ENCODE data around the gene ARRDC4.

The ARRDC4 gene

GRCh38 chr15:98000249-98001203 is 40.0 kb downstream of the ARRDC4 start:
- no peak for DNase-seq

GRCh38 chr15:98001663-98002194 is 41.2 kb downstream of the ARRDC4 start:
- DNase-seq: no peak

- DNase-seq: no peak
Observed at GRCh38 chr15:98002419-98002818, 41.9 kb downstream of the ARRDC4 start.

GRCh38 chr15:98002866-98003265 is 42.4 kb downstream of the ARRDC4 start:
- no peak for DNase-seq

- no peak for DNase-seq
Observed at GRCh38 chr15:98003518-98003917, 43.0 kb downstream of the ARRDC4 start.

- no peak for DNase-seq
Observed at GRCh38 chr15:98003996-98004395, 43.5 kb downstream of the ARRDC4 start.

- no peak for DNase-seq
Observed at GRCh38 chr15:98005659-98006058, 45.2 kb downstream of the ARRDC4 start.

- DNase-seq: no peak
Observed at GRCh38 chr15:98009169-98009568, 48.7 kb downstream of the ARRDC4 start.

- no peak for DNase-seq
Observed at GRCh38 chr15:98009971-98010370, 49.5 kb downstream of the ARRDC4 start.

- DNase-seq: no peak
Observed at GRCh38 chr15:98012354-98012753, 51.9 kb downstream of the ARRDC4 start.

GRCh38 chr15:98013631-98014030 is 53.1 kb downstream of the ARRDC4 start:
- no peak for DNase-seq

- DNase-seq: no peak
Observed at GRCh38 chr15:98017150-98017964, 56.9 kb downstream of the ARRDC4 start.

GRCh38 chr15:98018761-98019351 is 58.4 kb downstream of the ARRDC4 start:
- DNase-seq: no peak

Measured in activated T-cell treated with anti-CD3 and anti-CD28 coated beads for 4 hours (primary cell).